B cell (primary cell): Measurements from ENCODE around the gene EYS. TPM values are rescaled to one million over a fixed set of nuclear protein-coding genes. Genes with fewer than 3 reads are reported as not detected.

Source experiments
- ATAC-seq: fragments of 200-7000 bp; cut with Tn5 transposase; one replicate; pipeline ENCODE4 v1.10.0; 2021; ENCODE audit warnings: low read depth, mild to moderate bottlenecking, moderate number of reproducible peaks, moderate library complexity
- CTCF ChIA-PET: fragments of 350-600 bp; sonication (Branson Sonifier 250); formaldehyde crosslinking; loops from one replicate; lab custom pipeline; 2021; ENCODE audit warnings: antibody characterized with exemption, inconsistent platforms; lab: Charles Lee
- POLR2A ChIA-PET: fragments of 350-600 bp; sonication (Branson Sonifier 250); formaldehyde crosslinking; loops from one replicate; lab custom pipeline; 2021; ENCODE audit warnings: antibody characterized with exemption; lab: Charles Lee
- DNase-seq: peaks from one replicate; pipeline ENCODE4 v3.0.0; 2013
- H2AFZ ChIP-seq: 2 replicates; pipeline ENCODE4 v1.6.1; 2012; ENCODE audit warnings: mild to moderate bottlenecking, low read depth, low read length; ENCODE audit not compliant: insufficient read depth, poor library complexity, severe bottlenecking
- H3K27ac ChIP-seq, 2 donors: 1 replicate in 1 of 2; 2 replicates in 1 of 2; pipeline ENCODE4 v1.5.1; 2012 to 2013; ENCODE audit warnings: low read length in 2 of 2, mild to moderate bottlenecking in 2 of 2, moderate library complexity in 1 of 2
- H3K27me3 ChIP-seq, 4 experiments: fragments of 200-600 bp in 1 of 4; sonication (generic) in 1 of 4; replicated peaks in 1 of 4; 1 replicate in 2 of 4; 2 replicates in 2 of 4; pipeline versions ENCODE4 v1.6.1 to v1.7.0; 2013 to 2016; ENCODE audit warnings: low read length in 3 of 4, mild to moderate bottlenecking in 2 of 4, mixed read lengths in 1 of 4, moderate library complexity in 1 of 4; ENCODE audit not compliant: insufficient read depth in 4 of 4, control insufficient read depth in 3 of 4; ENCODE audit errors: control extremely low read depth in 1 of 4
- H3K36me3 ChIP-seq, 2 experiments: replicated peaks in 1 of 2; 1 replicate in 1 of 2; 2 replicates in 1 of 2; pipeline versions ENCODE4 v1.6.1 to v1.7.1; 2013; ENCODE audit warnings: low read length in 1 of 2; ENCODE audit not compliant: insufficient read depth in 2 of 2, control insufficient read depth in 1 of 2; ENCODE audit errors: control extremely low read depth in 1 of 2, extremely low read depth in 1 of 2
- H3K4me1 ChIP-seq, 2 donors: fragments of 200-600 bp in 1 of 2; sonication (generic) in 1 of 2; 1 replicate in 1 of 2; 2 replicates in 1 of 2; pipeline versions ENCODE4 v1.5.1 to v1.6.1; 2013 to 2017; ENCODE audit warnings: low read length in 2 of 2; ENCODE audit not compliant: control insufficient read depth in 2 of 2, insufficient read depth in 2 of 2
- H3K4me2 ChIP-seq: replicated peaks from 2 replicates; pipeline ENCODE3; 2012; ENCODE audit warnings: mild to moderate bottlenecking, low read depth, low read length; ENCODE audit not compliant: poor library complexity, severe bottlenecking
- H3K4me3 ChIP-seq, 5 experiments: fragments of 200-600 bp in 1 of 5; sonication (generic) in 1 of 5; 1 replicate in 3 of 5; 2 replicates in 2 of 5; pipeline versions ENCODE4 v1.5.1 to v1.7.0; 2011 to 2016; ENCODE audit warnings: low read length in 4 of 5, mild to moderate bottlenecking in 4 of 5, low read depth in 2 of 5, control low read depth in 1 of 5, moderate library complexity in 1 of 5; ENCODE audit not compliant: insufficient read depth in 1 of 5; ENCODE audit errors: control extremely low read depth in 1 of 5, extremely low read depth in 1 of 5
- H3K79me2 ChIP-seq: fragments of 200-600 bp; sonication (generic); one replicate; pipeline ENCODE4 v1.6.0; 2016; ENCODE audit warnings: low read length; ENCODE audit not compliant: control insufficient read depth, insufficient read depth
- H3K9ac ChIP-seq: fragments of 200-600 bp; sonication (generic); 2 replicates; pipeline ENCODE4 v1.6.1; 2017; ENCODE audit warnings: mild to moderate bottlenecking, low read length, moderate library complexity
- H3K9me3 ChIP-seq, 3 donors: one replicate each; pipeline versions ENCODE4 v1.6.1 to v1.7.1; 2013; ENCODE audit warnings: low read length in 2 of 3; ENCODE audit not compliant: control insufficient read depth in 2 of 3, insufficient read depth in 1 of 3; ENCODE audit errors: control extremely low read depth in 1 of 3
- H4K20me1 ChIP-seq: 2 replicates; pipeline ENCODE4 v1.6.0; 2012; ENCODE audit warnings: mild to moderate bottlenecking, low read length; ENCODE audit not compliant: insufficient read depth, control insufficient read depth, poor library complexity, severe bottlenecking
- H3K27ac Mint-ChIP-seq: one replicate; pipeline ENCODE4 v1.8.0; 2021; ENCODE audit warnings: mixed read lengths
- H3K27me3 Mint-ChIP-seq: one replicate; pipeline ENCODE4 v1.8.0; 2021; ENCODE audit warnings: mixed read lengths
- H3K4me1 Mint-ChIP-seq: one replicate; pipeline ENCODE4 v1.8.0; 2021; ENCODE audit warnings: mixed read lengths
- H3K4me3 Mint-ChIP-seq: one replicate; pipeline ENCODE4 v1.8.0; 2021; ENCODE audit warnings: mixed read lengths
- H3K9me3 Mint-ChIP-seq: one replicate; pipeline ENCODE4 v1.8.0; 2022; ENCODE audit warnings: mixed read lengths; ENCODE audit not compliant: insufficient read depth
- CTCF ChIP-seq: fragments of 200-600 bp; IDR thresholded peaks from one replicate; pipeline ENCODE4 v1.8.0; 2022; ENCODE audit warnings: antibody characterized with exemption, mild to moderate bottlenecking
- EZH2 ChIP-seq: IDR thresholded peaks from 2 replicates; pipeline ENCODE4 v1.6.1; 2012; ENCODE audit warnings: borderline replicate concordance, low read depth, mild to moderate bottlenecking, moderate library complexity, low read length; ENCODE audit not compliant: insufficient read depth, poor library complexity, severe bottlenecking
- WGBS: methylation state at CpG from one replicate; pipeline ENCODE4 v1.1.5; 2013; ENCODE audit warnings: missing lambda C conversion rate; ENCODE audit not compliant: insufficient coverage; 5-methylcytosine and 5-hydroxymethylcytosine counted together
- intact Hi-C: fragments of 100-400 bp; cut with micrococcal nuclease; formaldehyde crosslinking; loops from one replicate; pipeline ENCODE4 v1.10.0; 2022
- polyA plus RNA-seq: library from polyadenylated mRNA; depleted of rRNA; stranded (reverse); fragments of >200 nt; gene quantifications from 2 replicates; pipeline ENCODE4 v1.2.3, GENCODE V29; 2012
- total RNA-seq, 2 donors: library from RNA; stranded (reverse); fragments of 120-200 nt in 1 of 2; gene quantifications; 1 replicate in 1 of 2; 2 replicates in 1 of 2; pipeline versions ENCODE4 v1.2.3 to v1.2.4, GENCODE V29; 2013 to 2022

Gene EYS
- total and polyA plus RNA-seq, 2 donors (not counting 1 experiment from before 2014, with no cell fraction given) = not detected

- Histone ChIP-seq H3K4me2 (no peak overlapping the region), H3K79me2 (no peaks in the 10 kb centered on the region), H2AFZ (no peak overlapping the region), H3K27me3 (no peaks in the 10 kb centered on the region), H3K4me3 (no peak overlapping the region), H3K36me3 (no peaks in the 10 kb centered on the region), H3K9me3 (peaks cover 0 to 13% (median 2%) of the 10 kb centered on the region in 3 donors), H3K27ac (no peak overlapping the region), H3K9ac (no peak overlapping the region), H3K4me1 (no peaks in the 10 kb centered on the region), H4K20me1 (no peaks in the 10 kb centered on the region)
- CTCF ChIA-PET = no interaction called here
- WGBS = no CpG with 5 or more reads among the region's 1 CpG
- ATAC-seq (no peak), DNase-seq (no peak)
- H3K27ac Mint-ChIP-seq = no peak overlapping the region
- TF ChIP-seq EZH2 (no peak), CTCF (no peak)
- intact Hi-C loops = no loop called here
- peaks cover 7% of the 10 kb centered on the region for H3K9me3 Mint-ChIP-seq
- no peaks in the 10 kb centered on the region for H3K4me1 Mint-ChIP-seq
- no peaks in the 10 kb centered on the region for H3K27me3 Mint-ChIP-seq
- no peak overlapping the region for H3K4me3 Mint-ChIP-seq
- POLR2A ChIA-PET = no interaction called here
Observed at GRCh38 chr6:64445038-64445437, 1262.0 kb downstream of the EYS start.

GRCh38 chr6:64439274-64439673, 1267.8 kb downstream of the EYS start:
- Mint-ChIP-seq H3K4me1 (no peaks in the 10 kb centered on the region), H3K4me3 (no peak overlapping the region), H3K27me3 (no peaks in the 10 kb centered on the region), H3K9me3 (peaks cover 5% of the 10 kb centered on the region), H3K27ac (no peak overlapping the region)
- Histone ChIP-seq H3K4me2 (no peak overlapping the region), H4K20me1 (no peaks in the 10 kb centered on the region), H3K4me3 (no peak overlapping the region), H3K9ac (no peak overlapping the region), H3K27me3 (no peaks in the 10 kb centered on the region), H2AFZ (no peak overlapping the region), H3K36me3 (no peaks in the 10 kb centered on the region), H3K79me2 (no peaks in the 10 kb centered on the region), H3K4me1 (no peaks in the 10 kb centered on the region), H3K9me3 (peaks cover 0 to 5% (median 2%) of the 10 kb centered on the region in 3 donors), H3K27ac (no peak overlapping the region)
- WGBS = no CpG with 5 or more reads among the region's 2 CpGs
- ChIA-PET POLR2A (no interaction called here), CTCF (no interaction called here)
- intact Hi-C loops = no loop called here
- ATAC-seq = no peak
- DNase-seq = no peak
- no peak for TF ChIP-seq EZH2
- no peak for TF ChIP-seq CTCF
